PC-9 (cell line): ENCODE measurements around the gene PDE7B.

Experiments
- CTCF ChIP-seq: fragments of 200-600 bp; sonication (generic); conservative IDR thresholded peaks from 2 replicates; pipeline ENCODE4 v1.6.1; 2017; ENCODE audit warnings: mixed run types, antibody characterized with exemption, mild to moderate bottlenecking, moderate library complexity
- EZH2 ChIP-seq: fragments of 200-600 bp; sonication (generic); IDR thresholded peaks from 2 replicates; pipeline ENCODE4 v1.8.0; 2017; ENCODE audit warnings: antibody characterized with exemption, low read depth

GRCh38 chr6:135990855-135991464 lies 139.5 kb downstream of the PDE7B start:
- no peak for TF ChIP-seq CTCF
- no peak for TF ChIP-seq EZH2
